ENCODE results near the gene RNFT2.

Gene RNFT2

GRCh38 chr12:116737774-116738657, at the start of gene RNFT2, which contains the start of gene SPRING1:
Gene RNFT2, plus strand, starts transcription at chr12:116738315. Its CDS starts 2,183 bp downstream, at chr12:116740498.
Gene SPRING1, minus strand, starts transcription at chr12:116738069. Its CDS starts 169 bp downstream, at chr12:116737900.
- DNase-seq, result peak; percentile 98
- peak; percentile 99 for ATAC-seq

DNA sequence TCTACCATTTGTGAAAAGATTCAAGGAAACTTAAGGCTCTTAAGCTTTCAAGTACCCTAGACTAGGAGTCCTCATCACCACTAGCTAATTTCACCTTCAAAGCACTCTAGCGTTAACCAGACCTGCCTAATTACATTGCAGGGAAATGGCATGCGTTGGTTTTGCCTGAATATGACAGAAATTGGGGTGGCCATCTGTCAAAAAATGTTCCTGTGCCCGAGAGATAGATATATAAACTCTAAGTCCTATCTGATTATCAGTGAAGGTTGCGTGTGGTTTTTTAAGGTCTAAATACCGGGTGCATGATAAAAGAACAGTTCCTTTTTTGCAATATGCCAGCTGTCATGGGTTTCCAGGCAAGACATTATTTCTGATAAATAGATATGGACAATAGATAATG, 48.6 kb upstream of the RNFT2 start:
- DNase-seq (no peak), ATAC-seq (no peak)

DNA sequence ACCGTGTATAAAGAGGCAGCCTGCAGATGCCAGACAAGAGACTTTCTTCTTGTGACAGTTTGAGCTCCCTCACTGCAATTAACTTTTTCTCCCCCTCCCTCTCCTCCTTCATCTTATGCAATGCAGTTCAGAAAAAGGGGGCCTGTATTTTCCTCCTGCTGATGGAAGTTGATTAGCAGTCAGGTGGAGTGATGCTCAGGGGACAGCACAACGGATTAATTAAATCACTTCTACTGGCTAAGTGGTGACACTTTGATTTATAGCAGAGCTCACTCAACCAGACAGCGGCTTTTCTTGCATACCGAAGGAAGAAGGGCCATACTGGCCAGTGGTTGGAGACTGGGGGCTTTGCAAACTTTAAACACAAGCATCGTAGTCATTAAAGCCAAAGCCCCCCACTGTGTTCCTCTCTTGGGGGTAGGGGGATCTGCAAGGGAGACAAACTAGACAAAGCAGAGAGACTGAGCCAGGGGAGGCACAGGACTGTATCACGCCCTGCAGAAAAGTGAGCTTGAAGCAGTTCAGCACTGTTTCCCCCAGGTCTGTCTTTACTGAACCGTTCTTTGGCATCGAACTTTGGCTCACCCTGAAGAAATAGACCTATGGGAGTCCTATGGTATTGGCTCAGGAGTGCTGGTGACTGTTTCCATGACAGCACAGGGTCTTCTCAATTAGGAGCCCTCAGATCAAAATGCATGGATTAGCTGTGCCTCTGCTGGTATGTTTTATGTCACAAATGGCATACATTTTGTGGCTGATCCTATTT, 48.0 kb upstream of the RNFT2 start:
- no peak for DNase-seq
- no peak for ATAC-seq

DNA sequence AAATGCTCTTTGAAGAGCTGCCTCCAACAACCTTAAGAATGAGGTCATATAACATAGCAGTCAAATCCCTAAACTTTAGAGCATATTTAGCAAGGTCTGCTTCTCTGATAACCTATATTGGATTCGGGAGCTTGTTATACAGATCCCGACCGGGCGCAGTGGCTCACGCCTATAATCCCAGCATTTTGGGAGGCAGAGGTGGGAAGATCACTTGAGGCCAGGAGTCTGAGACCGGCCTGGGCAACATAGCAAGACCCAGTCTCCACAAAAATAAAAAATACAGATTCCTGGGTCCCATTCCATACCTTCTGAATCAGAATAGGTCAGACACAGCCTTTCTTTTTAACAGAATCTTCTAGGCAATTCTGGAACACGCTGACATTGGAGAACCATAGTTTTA, 46.9 kb upstream of the RNFT2 start:
- no peak for ATAC-seq
- no peak for DNase-seq

DNA sequence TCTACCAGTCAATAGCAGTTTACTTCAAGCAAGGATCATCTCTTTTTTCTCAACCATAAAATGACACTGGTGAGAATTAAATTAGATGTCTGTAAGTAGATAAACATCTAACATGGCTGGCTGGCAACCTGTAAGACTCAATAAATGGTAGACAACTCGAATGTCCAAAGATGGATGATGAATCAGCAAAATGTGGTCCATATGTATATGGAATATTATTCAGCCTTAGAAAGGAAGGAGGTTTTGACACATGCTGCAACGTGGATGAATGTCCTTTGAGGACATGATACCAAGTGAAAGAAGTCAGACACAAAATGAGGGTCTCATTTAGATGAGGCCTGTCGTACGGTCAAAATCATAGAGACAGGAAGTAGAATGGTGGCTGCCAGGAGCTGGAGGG, 46.5 kb upstream of the RNFT2 start:
- ATAC-seq, result no peak
- DNase-seq, result no peak

GRCh38 chr12:116692605-116693004, 45.5 kb upstream of the RNFT2 start:
- ATAC-seq (no peak), DNase-seq (no peak)

DNA sequence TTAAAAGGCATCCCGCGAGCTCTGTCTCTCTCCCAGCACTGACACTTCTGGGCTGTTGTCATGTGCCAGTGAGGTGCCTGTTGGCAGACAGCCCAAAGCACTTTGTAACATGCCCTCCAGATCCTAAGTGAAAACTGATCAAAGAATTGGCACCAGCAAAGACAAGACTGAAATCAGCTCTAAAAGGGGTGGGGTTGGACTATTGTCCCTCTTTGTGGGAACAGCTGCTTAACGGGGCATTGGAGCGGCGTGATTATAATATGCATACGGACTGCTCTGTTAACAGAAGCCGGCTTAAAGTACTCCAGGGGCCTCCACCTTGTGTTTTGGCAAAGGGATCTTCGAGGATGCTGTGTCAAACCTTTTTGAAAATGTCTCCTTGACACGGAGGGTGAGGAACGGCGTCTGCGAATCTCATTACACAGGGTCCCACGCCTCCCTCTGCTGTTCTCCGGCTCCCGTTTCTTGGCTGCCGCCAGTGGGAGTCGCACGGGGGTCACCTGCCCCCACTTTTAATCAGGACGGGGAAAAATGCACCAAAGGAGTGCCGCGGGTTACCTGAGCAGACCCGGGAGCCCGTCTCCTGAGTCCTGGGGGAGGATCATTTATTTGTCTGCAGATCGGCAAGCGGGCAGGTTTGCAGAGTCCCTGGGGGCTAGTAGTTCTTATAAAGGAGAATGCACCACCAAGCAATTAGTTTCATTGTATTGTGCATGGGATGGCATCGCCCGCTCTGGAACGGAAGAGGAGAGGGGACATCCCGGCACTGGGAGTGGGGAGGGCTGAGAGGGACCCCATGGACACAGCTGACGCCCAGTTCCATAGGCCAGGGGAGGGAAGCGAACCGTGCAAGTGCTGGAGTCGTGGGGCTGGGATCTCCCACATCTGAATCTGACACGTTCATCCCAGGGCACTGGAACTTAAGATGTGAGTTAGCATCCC, 44.6 kb upstream of the RNFT2 start:
- no peak for ATAC-seq
- no peak for DNase-seq

DNA sequence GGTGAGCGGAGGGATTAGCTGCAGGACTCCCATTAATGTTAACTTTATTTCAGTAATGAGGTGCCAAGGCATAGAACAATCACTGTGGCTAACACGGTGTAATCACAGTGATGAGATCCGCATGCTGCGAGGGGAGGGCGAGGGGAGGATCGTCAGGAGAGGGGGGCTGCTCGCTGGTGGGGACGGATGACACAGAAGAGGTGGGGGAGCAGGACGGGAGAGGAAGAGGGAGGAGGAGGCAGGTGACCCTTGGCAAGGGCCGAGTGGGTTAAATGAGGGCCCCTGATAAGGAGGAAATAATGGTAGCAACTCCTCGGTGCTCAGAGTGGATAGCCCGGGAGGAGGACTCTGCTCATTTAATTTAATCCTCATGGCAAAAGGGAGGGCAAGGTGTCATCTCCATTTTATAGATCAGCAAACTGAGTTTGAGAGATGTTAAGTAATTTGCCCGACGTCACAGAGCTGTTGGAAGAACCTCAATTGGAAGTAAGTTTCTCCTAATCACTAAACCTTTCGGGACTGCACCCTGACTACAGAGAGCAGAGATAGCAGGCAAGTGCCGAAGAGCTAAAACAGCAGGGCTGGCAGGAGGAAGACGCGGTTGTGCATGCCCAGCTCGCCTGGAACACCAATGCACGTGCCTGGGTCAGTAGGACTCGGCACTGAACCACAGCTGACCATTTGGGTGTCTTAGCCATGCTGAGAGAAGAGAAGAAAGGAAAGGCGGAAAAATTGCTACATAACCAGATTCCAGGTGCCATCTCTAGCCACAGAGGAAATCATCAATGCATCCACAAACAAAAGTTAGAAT, 43.3 kb upstream of the RNFT2 start:
- ATAC-seq (peak; percentile 25), DNase-seq (no peak)

GRCh38 chr12:116695464-116695725, 42.7 kb upstream of the RNFT2 start:
- no peak for DNase-seq

GRCh38 chr12:116697305-116697704, 40.8 kb upstream of the RNFT2 start:
- no peak for DNase-seq
- peak; percentile 47 for ATAC-seq

More at GRCh38 chr12:116695464-116695725, 42.7 kb upstream of the RNFT2 start:
- no peak for ATAC-seq

DNA sequence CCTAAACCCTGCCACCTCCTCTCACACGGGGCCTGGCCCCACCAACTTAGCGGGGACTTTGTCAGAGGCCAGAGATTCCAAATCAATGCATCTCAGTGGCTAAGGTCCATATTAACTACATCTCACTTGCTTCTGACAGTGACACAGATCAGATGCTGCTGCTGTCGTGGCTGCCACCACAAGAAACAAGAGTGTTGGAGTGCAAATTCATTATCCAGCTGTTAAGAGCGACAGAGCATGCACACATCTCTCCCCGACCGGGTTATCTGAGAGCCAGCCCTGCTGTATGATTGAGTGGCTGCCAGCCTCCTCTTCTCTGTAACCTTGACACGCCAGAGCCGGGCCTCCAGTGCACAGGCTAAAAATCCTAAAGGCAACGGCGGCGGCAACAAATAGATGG, 40.4 kb upstream of the RNFT2 start:
- ATAC-seq (no peak), DNase-seq (no peak)

- DNase-seq (no peak), ATAC-seq (no peak)
Observed at GRCh38 chr12:116698116-116698515, 40.0 kb upstream of the RNFT2 start.

DNA sequence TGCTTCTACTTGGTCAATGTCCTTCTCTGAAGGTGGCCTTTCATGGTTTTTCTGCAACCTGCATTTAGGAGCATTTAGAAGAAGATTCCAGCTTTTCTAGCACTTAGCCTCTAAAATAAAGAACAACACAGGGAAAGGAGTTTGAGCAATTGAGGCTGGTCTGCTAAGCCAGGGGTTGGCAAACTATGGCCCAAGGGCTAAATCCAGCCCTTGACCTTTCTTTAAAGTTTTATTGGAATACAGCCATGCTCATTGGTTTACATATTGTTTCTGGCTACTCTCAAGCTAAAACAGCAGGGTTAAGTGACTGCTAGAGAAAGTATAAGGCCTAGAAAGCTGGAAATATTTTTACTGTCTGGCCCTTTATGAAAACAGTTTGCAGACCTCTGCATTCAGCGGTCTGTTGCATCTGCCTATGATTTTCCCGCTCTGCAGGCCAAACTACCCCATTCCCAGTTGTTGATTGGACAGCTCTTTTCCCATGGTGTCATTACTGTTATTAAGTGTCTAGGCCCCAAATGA, 39.5 kb upstream of the RNFT2 start:
- DNase-seq (no peak), ATAC-seq (no peak)

DNA sequence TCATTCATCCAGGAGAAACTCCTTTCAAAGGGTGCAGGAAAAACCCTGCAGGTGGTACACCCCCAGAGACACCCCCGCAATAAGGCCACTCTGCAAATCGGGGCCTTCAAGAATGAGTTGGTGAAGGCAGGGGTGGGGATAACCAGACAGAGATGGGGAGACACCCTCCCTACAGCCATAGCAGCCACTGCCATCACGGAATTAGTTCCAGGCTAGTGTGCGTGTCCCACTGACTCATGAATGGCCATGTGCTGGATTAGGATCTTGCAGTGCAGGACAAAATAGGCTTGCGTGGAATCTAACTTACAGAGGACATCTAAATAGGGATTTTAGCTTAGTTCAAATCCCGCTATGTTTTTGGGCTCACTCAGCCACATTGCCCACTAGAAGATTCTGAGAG, 38.0 kb upstream of the RNFT2 start:
- ATAC-seq, result no peak
- DNase-seq, result no peak

GRCh38 chr12:116701432-116701831, 36.7 kb upstream of the RNFT2 start:
- DNase-seq, result no peak
- ATAC-seq, result no peak

DNA sequence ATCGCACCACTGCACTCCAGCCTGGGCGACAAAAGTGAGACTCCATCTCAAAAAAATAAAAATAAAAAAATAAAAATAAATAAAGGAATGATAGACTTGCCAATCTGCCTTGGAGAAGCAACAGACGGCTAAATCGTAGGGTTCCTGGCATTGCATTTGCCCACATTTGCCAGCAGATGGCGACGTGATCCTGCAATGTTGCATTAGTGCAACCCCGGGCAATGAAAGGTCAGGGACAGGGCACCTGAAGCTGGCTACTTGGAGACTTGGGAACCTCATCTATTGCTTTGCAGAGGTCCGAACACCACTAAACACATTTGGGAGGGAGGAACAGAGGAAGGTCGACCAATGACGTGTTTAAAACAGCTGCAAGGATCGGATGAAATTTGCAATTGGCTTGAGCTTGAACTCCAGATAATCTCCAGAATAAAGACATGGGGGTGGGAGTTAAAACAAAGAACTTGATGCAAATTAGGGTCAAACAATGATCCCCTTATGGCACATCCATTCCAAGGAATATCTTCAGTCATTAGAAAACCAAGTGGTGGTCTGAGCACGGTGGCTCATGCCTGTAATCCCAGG, 34.8 kb upstream of the RNFT2 start:
- DNase-seq (peak; percentile 74), ATAC-seq (peak; percentile 69)

GRCh38 chr12:116707751-116708150, 30.4 kb upstream of the RNFT2 start:
- ATAC-seq (no peak), DNase-seq (no peak)

DNA sequence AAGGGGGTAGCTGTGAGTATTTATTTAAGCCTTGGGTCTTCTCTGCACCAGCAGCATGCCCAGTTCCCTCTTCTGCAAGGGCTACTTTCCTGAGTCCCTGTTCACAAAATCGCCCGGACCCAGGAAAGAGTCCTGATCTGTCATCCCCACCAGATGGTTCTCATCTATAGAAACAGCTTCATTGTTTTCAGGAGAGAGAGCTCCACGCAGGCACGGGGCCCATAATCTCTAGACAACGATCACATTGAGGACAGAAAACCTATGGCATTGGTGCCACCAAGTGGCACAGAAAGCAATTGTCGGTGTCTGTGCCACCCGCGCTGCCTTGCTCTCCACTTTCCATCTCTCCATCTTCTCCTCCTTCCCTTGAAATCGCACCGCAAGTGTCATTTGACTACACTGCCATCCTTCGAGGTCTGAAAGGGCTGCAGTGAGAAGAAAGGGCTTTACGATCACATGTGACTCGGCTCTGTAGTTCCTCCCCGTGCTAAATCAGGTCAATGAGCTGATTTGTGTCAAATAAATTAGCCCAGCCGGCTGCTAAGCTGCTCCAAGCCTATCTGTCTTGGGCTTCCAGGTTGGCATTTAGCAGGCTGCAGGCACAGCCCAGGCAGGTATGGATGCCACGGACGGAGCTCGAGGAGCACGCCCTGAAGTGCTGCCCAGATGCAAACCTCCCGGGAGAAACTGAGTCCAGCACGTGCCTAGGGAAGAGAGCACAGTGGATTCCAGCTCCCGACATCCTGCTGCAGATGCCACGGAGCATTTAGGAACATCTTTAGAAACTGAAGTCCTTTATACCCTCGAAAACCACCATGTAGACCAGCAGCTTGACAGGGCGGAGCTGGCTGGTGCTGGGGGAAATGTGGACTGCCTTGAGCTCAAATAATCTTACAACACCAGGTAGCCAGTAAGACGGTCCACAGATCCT, 29.0 kb upstream of the RNFT2 start:
- DNase-seq (peak; percentile 45), ATAC-seq (peak; percentile 76)

DNA sequence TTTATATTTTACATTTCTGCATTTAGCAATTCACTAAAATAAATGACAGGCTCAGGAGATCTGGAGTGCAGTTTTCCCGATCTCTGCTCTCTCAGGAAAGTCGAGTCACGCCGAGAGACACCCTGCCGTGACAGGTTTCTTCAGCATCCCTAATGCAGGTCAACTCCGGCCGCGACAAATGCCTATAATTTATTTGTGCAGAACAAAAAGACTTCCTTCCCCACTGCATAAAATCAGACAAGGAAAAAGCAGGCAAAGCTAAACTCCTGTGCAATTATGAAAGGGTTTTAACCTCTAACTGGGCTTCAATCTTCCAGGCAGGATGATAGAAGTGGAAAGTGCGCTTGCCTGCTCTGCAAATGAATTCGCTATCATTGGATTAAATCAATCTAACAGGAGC, 28.3 kb upstream of the RNFT2 start:
- DNase-seq, result no peak
- ATAC-seq, result no peak
